Tibial nerve (tissue), 4 donors: ENCODE results near the gene SLC14A1. TPM values are rescaled to one million over a fixed set of nuclear protein-coding genes. Genes with fewer than 3 reads are reported as not detected.

Source experiments
- DNase-seq, 2 donors: peaks; one replicate each; pipeline ENCODE4 v3.0.0-alpha.2; 2019; ENCODE audit warnings: low spot score in 2 of 2
- H3K27ac ChIP-seq, 4 donors: fragments of 200-600 bp; sonication (generic) in 3 of 4; one replicate each; pipeline ENCODE4 v1.5.1; 2017 to 2019; ENCODE audit warnings: mild to moderate bottlenecking in 1 of 4
- H3K27me3 ChIP-seq, 2 donors: fragments of 200-600 bp; sonication (generic) in 1 of 2; one replicate each; pipeline versions ENCODE4 v1.5.1 to v1.6.0; 2017 to 2019
- H3K36me3 ChIP-seq, 3 donors: fragments of 200-600 bp; sonication (generic); one replicate each; pipeline ENCODE4 v1.5.1; 2018 to 2019
- H3K4me1 ChIP-seq, 4 donors: fragments of 200-600 bp; sonication (generic) in 3 of 4; one replicate each; pipeline ENCODE4 v1.5.1; 2017 to 2019
- H3K4me3 ChIP-seq, 4 donors: fragments of 200-600 bp; sonication (generic) in 3 of 4; one replicate each; pipeline ENCODE4 v1.5.1; 2017 to 2019; ENCODE audit warnings: mild to moderate bottlenecking in 1 of 4, moderate library complexity in 1 of 4
- H3K9me3 ChIP-seq, 4 donors: fragments of 200-600 bp; sonication (generic) in 3 of 4; one replicate each; pipeline ENCODE4 v1.5.1; 2017 to 2019
- CTCF ChIP-seq, 5 experiments: fragments of 200-600 bp in 3 of 5; fragments of 450-650 bp in 2 of 5; sonication (generic) in 3 of 5; IDR thresholded peaks; one replicate each; pipeline ENCODE4 v1.5.1; 2016 to 2019; ENCODE audit warnings: antibody characterized with exemption in 5 of 5, mild to moderate bottlenecking in 3 of 5, moderate library complexity in 2 of 5
- EP300 ChIP-seq, 2 donors: sonication (generic); formaldehyde crosslinking; IDR thresholded peaks; one replicate each; pipeline ENCODE4 v1.6.1; 2017; ENCODE audit warnings: antibody characterized with exemption in 2 of 2, mild to moderate bottlenecking in 1 of 2
- POLR2A ChIP-seq, 2 donors: fragments of 450-650 bp; IDR thresholded peaks; one replicate each; pipeline ENCODE4 v1.6.1; 2017; ENCODE audit warnings: antibody characterized with exemption in 2 of 2, mild to moderate bottlenecking in 2 of 2, moderate library complexity in 2 of 2
- WGBS, 2 donors: methylation state at CpG; one replicate each; pipeline ENCODE4 v1.1.5; 2018; 5-methylcytosine and 5-hydroxymethylcytosine counted together
- total RNA-seq, 4 donors: library from RNA; depleted of rRNA; stranded (reverse); fragments of >200 nt; gene quantifications; one replicate each; pipeline ENCODE4 v1.1.0, GENCODE V29; 2016

The SLC14A1 gene
- total RNA-seq, 4 donors from 2014 or later = 0.39 to 3.7 (median 0.60) TPM; not detected in 1

GRCh38 chr18:45764000-45764686 is 40.2 kb downstream of the SLC14A1 start:
- TF ChIP-seq EP300 (IDR thresholded peaks at IDR 0.05) = no peak
- no peak for TF ChIP-seq CTCF (IDR thresholded peaks at IDR 0.05)
- no peak for TF ChIP-seq POLR2A (IDR thresholded peaks at IDR 0.05)
- no peaks in the 10 kb centered on the region for H3K27me3 ChIP-seq
- no peak overlapping the region for H3K27ac ChIP-seq
- WGBS, 2 donors = 68 to 77% methylated on average over 3 of the region's 3 CpGs
- H3K36me3 ChIP-seq = no peaks in the 10 kb centered on the region
- no peak for DNase-seq
- no peaks in the 10 kb centered on the region for H3K9me3 ChIP-seq
- no peak overlapping the region for H3K4me3 ChIP-seq
- H3K4me1 ChIP-seq = no peaks in the 10 kb centered on the region

GRCh38 chr18:45765796-45766195 is 41.8 kb downstream of the SLC14A1 start:
- no peak overlapping the region for H3K27ac ChIP-seq
- no peak for DNase-seq
- H3K4me1 ChIP-seq = no peaks in the 10 kb centered on the region
- 28 to 66% methylated on average over 2 of the region's 2 CpGs for WGBS, 2 donors
- no peaks in the 10 kb centered on the region for H3K27me3 ChIP-seq
- no peak overlapping the region for H3K4me3 ChIP-seq
- TF ChIP-seq CTCF (IDR thresholded peaks at IDR 0.05) (no peak), POLR2A (IDR thresholded peaks at IDR 0.05) (no peak), EP300 (IDR thresholded peaks at IDR 0.05) (no peak)
- no peaks in the 10 kb centered on the region for H3K36me3 ChIP-seq
- H3K9me3 ChIP-seq = no peaks in the 10 kb centered on the region

- Histone ChIP-seq H3K9me3 (no peaks in the 10 kb centered on the region), H3K4me3 (no peak overlapping the region)
- 73 to 77% methylated on average over 8 of the region's 8 CpGs for WGBS, 2 donors
Observed at GRCh38 chr18:45771587-45772480, 47.9 kb downstream of the SLC14A1 start.

GRCh38 chr18:45774065-45774521 is 50.1 kb downstream of the SLC14A1 start:
- Histone ChIP-seq H3K9me3 (no peaks in the 10 kb centered on the region), H3K27ac (no peak overlapping the region), H3K4me3 (no peak overlapping the region), H3K36me3 (no peaks in the 10 kb centered on the region), H3K27me3 (peaks cover 0 to 4% of the 10 kb centered on the region in 2 donors), H3K4me1 (peaks cover 0 to 5% (median 0%) of the 10 kb centered on the region in 4 donors)
- DNase-seq = no peak
- no peak for TF ChIP-seq EP300 (IDR thresholded peaks at IDR 0.05)
- TF ChIP-seq CTCF (IDR thresholded peaks at IDR 0.05) = no peak
- TF ChIP-seq POLR2A (IDR thresholded peaks at IDR 0.05) = no peak

More at GRCh38 chr18:45771587-45772480, 47.9 kb downstream of the SLC14A1 start:
- Histone ChIP-seq H3K27me3 (peaks cover 0 to 4% of the 10 kb centered on the region in 2 donors), H3K36me3 (no peaks in the 10 kb centered on the region), H3K27ac (no peak overlapping the region), H3K4me1 (peaks cover 0 to 5% (median 0%) of the 10 kb centered on the region in 4 donors)
- DNase-seq = no peak
- TF ChIP-seq POLR2A (IDR thresholded peaks at IDR 0.05) (no peak), CTCF (IDR thresholded peaks at IDR 0.05) (no peak), EP300 (IDR thresholded peaks at IDR 0.05) (no peak)
